ENCODE measurements around the gene MED13L. TPM values are rescaled to one million over a fixed set of nuclear protein-coding genes. Genes with fewer than 3 reads are reported as not detected.

The MED13L gene
- total RNA-seq, 1 donor from 2014 or later = 117 TPM

GRCh38 chr12:116089080-116089479, 188.4 kb downstream of the MED13L start:
- H3K36me3 ChIP-seq = no peaks in the 10 kb centered on the region
- no peak overlapping the region for H3K27ac ChIP-seq
- DNase-seq (ENCODE audit: low spot score in 2 of 2) = no peak
- TF ChIP-seq CTCF (IDR thresholded peaks at IDR 0.05) = no peak
- H3K9me3 ChIP-seq = no peaks in the 10 kb centered on the region
- intact Hi-C loops (cut with DNase I) = no loop called here
- H3K27me3 ChIP-seq = no peaks in the 10 kb centered on the region
- no peak overlapping the region for H3K4me3 ChIP-seq
- H3K4me1 ChIP-seq = peaks cover 0 to 2% of the 10 kb centered on the region in 2 donors

GRCh38 chr12:116087962-116088361, 189.5 kb downstream of the MED13L start:
- Histone ChIP-seq H3K4me1 (peaks cover 0 to 2% of the 10 kb centered on the region in 2 donors), H3K27ac (no peak overlapping the region), H3K27me3 (no peaks in the 10 kb centered on the region), H3K4me3 (no peak overlapping the region), H3K9me3 (no peaks in the 10 kb centered on the region), H3K36me3 (no peaks in the 10 kb centered on the region)
- no peak for TF ChIP-seq CTCF (IDR thresholded peaks at IDR 0.05)
- intact Hi-C loops (cut with DNase I) = no loop called here
- DNase-seq (ENCODE audit: low spot score in 2 of 2) = no peak

GRCh38 chr12:116087399-116087798, 190.1 kb downstream of the MED13L start:
- no peak for DNase-seq (ENCODE audit: low spot score in 2 of 2)
- Histone ChIP-seq H3K4me3 (no peak overlapping the region), H3K9me3 (no peaks in the 10 kb centered on the region), H3K36me3 (no peaks in the 10 kb centered on the region), H3K27me3 (no peaks in the 10 kb centered on the region), H3K27ac (no peak overlapping the region), H3K4me1 (peaks cover 0 to 2% of the 10 kb centered on the region in 2 donors)
- TF ChIP-seq CTCF (IDR thresholded peaks at IDR 0.05) = no peak
- intact Hi-C loops (cut with DNase I) = no loop called here

GRCh38 chr12:116080415-116080814, 197.1 kb downstream of the MED13L start:
- Histone ChIP-seq H3K4me3 (no peak overlapping the region), H3K36me3 (no peaks in the 10 kb centered on the region), H3K27ac (no peak overlapping the region), H3K4me1 (no peaks in the 10 kb centered on the region), H3K9me3 (no peaks in the 10 kb centered on the region), H3K27me3 (no peaks in the 10 kb centered on the region)
- no peak for DNase-seq (ENCODE audit: low spot score in 2 of 2)
- intact Hi-C loops (cut with DNase I) = no loop called here
- no peak for TF ChIP-seq CTCF (IDR thresholded peaks at IDR 0.05)

GRCh38 chr12:116078396-116078795, 199.1 kb downstream of the MED13L start:
- intact Hi-C loops (cut with DNase I) = no loop called here
- no peak for DNase-seq (ENCODE audit: low spot score in 2 of 2)
- H3K27ac ChIP-seq = no peak overlapping the region

More at GRCh38 chr12:116078396-116078795, 199.1 kb downstream of the MED13L start:
- Histone ChIP-seq H3K4me3 (no peak overlapping the region), H3K9me3 (no peaks in the 10 kb centered on the region), H3K36me3 (no peaks in the 10 kb centered on the region), H3K4me1 (no peaks in the 10 kb centered on the region), H3K27me3 (no peaks in the 10 kb centered on the region)
- TF ChIP-seq CTCF (IDR thresholded peaks at IDR 0.05) = no peak

All from ascending aorta (tissue), 2 donors.